MM.1S (cell line): ENCODE results near the gene HS6ST3.

Experiments
- EZH2 ChIP-seq: fragments of 300-600 bp; sonication (generic); optimal IDR thresholded peaks from 2 replicates; pipeline ENCODE3; 2017; ENCODE audit warnings: low read depth, mild to moderate bottlenecking, antibody characterized with exemption, low read length, mixed read lengths
- EZH2phosphoT487 ChIP-seq: fragments of 300-600 bp; sonication (generic); IDR thresholded peaks from 2 replicates; pipeline ENCODE4 v1.6.1; 2018; ENCODE audit warnings: antibody characterized with exemption, low read length
- TF ChIP-seq, protein P1 (sequence below): fragments of 300-600 bp; sonication (generic); IDR thresholded peaks from 2 replicates; pipeline ENCODE4 v1.5.1; 2016; ENCODE audit warnings: antibody characterized with exemption, low read length, mixed read lengths

DNA sequence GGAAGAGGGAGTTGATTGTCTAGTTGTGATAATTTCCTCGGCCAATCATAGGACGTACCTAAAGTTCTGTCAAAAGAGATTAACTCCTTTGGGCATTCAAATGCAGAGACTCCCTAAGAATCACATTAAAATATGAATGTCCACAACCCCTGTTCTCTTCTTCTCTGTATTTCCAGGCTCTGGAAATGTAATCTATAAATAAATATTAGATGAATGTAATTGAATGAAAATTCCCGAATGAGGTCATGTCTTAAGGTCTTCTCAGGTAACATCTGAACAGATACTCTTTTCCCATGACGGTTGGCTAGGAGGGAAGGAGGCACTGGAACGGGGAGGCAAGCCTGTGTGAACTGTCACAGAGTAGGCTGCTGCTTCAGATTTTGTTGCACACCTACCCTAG lies 759.2 kb downstream of the HS6ST3 start:
- TF ChIP-seq, protein P1, sequence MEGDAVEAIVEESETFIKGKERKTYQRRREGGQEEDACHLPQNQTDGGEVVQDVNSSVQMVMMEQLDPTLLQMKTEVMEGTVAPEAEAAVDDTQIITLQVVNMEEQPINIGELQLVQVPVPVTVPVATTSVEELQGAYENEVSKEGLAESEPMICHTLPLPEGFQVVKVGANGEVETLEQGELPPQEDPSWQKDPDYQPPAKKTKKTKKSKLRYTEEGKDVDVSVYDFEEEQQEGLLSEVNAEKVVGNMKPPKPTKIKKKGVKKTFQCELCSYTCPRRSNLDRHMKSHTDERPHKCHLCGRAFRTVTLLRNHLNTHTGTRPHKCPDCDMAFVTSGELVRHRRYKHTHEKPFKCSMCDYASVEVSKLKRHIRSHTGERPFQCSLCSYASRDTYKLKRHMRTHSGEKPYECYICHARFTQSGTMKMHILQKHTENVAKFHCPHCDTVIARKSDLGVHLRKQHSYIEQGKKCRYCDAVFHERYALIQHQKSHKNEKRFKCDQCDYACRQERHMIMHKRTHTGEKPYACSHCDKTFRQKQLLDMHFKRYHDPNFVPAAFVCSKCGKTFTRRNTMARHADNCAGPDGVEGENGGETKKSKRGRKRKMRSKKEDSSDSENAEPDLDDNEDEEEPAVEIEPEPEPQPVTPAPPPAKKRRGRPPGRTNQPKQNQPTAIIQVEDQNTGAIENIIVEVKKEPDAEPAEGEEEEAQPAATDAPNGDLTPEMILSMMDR = no peak
- TF ChIP-seq EZH2 = no peak
- TF ChIP-seq EZH2phosphoT487 = no peak
